Tibial artery (tissue), 4 donors: ENCODE data around the gene OSBPL2.

ENCODE experiments used
- DNase-seq, 2 donors: peaks; one replicate each; pipeline ENCODE4 v3.0.0-alpha.2; 2019
- H3K27ac ChIP-seq, 2 donors: fragments of 200-600 bp; sonication (generic) in 1 of 2; 1 replicate in 1 of 2; 2 replicates in 1 of 2; pipeline ENCODE4 v1.5.1; 2018 to 2019; ENCODE audit warnings: mild to moderate bottlenecking in 1 of 2
- H3K27me3 ChIP-seq, 2 donors: fragments of 200-600 bp; sonication (generic) in 1 of 2; one replicate each; pipeline versions ENCODE4 v1.5.1 to v1.6.0; 2016 to 2019
- H3K36me3 ChIP-seq, 3 donors: fragments of 200-600 bp; sonication (generic) in 2 of 3; one replicate each; pipeline ENCODE4 v1.5.1; 2016 to 2019; ENCODE audit warnings: mild to moderate bottlenecking in 2 of 3
- H3K4me1 ChIP-seq, 4 donors: fragments of 200-600 bp; sonication (generic) in 2 of 4; 1 replicate in 3 of 4; 2 replicates in 1 of 4; pipeline ENCODE4 v1.5.1; 2016 to 2019
- H3K4me3 ChIP-seq, 2 donors: fragments of 200-600 bp; sonication (generic) in 1 of 2; 1 replicate in 1 of 2; 2 replicates in 1 of 2; pipeline ENCODE4 v1.5.1; 2018 to 2019; ENCODE audit warnings: mild to moderate bottlenecking in 2 of 2
- H3K9me3 ChIP-seq, 3 donors: fragments of 200-600 bp; sonication (generic) in 1 of 3; one replicate each; pipeline ENCODE4 v1.5.1; 2016 to 2019
- intact Hi-C: fragments of 100-400 bp; cut with DNase I; formaldehyde crosslinking; loops from one replicate; pipeline ENCODE4 v1.15.0; 2023; ENCODE audit warnings: low total_unique reads
- TF ChIP-seq, protein P1 (sequence below), 2 experiments: fragments of 200-600 bp in 1 of 2; fragments of 450-650 bp in 1 of 2; IDR thresholded peaks; one replicate each; pipeline ENCODE4 v1.5.1; 2017 to 2019; ENCODE audit warnings: antibody characterized with exemption in 2 of 2, mild to moderate bottlenecking in 1 of 2, moderate library complexity in 1 of 2

The OSBPL2 gene

DNA sequence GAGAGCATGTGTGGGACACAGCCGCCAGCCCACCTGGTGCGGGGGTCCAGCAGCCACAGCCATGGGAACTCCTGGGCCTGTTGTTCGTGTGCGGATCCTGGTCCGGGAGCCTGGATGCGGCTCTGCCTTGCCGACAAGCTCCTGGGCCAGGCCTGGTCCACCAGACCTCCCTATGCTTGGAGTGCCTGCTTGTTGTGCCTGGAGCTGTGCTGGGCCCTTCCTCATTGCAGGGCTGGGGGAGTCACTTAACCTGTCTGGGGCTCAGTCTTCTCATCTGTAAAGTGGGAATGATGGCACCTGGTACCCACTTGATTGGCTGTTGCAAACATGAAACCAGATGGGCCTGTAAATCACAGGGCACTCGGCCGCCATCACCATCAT lies 2.6 kb upstream of the OSBPL2 start:
- Histone ChIP-seq H3K27me3 (peaks cover 0 to 57% of the 10 kb centered on the region in 2 donors), H3K4me1 (peaks cover 0 to 23% (median 16%) of the 10 kb centered on the region in 4 donors), H3K9me3 (no peaks in the 10 kb centered on the region), H3K4me3 (no peak overlapping the region), H3K36me3 (no peaks in the 10 kb centered on the region), H3K27ac (no peak overlapping the region)
- intact Hi-C loops: loop anchor here (10.0 kb wide), 1 partner anchor 51 kb away; the partner anchor contains the start of gene MTG2
- TF ChIP-seq, protein P1, sequence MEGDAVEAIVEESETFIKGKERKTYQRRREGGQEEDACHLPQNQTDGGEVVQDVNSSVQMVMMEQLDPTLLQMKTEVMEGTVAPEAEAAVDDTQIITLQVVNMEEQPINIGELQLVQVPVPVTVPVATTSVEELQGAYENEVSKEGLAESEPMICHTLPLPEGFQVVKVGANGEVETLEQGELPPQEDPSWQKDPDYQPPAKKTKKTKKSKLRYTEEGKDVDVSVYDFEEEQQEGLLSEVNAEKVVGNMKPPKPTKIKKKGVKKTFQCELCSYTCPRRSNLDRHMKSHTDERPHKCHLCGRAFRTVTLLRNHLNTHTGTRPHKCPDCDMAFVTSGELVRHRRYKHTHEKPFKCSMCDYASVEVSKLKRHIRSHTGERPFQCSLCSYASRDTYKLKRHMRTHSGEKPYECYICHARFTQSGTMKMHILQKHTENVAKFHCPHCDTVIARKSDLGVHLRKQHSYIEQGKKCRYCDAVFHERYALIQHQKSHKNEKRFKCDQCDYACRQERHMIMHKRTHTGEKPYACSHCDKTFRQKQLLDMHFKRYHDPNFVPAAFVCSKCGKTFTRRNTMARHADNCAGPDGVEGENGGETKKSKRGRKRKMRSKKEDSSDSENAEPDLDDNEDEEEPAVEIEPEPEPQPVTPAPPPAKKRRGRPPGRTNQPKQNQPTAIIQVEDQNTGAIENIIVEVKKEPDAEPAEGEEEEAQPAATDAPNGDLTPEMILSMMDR (IDR thresholded peaks at IDR 0.05): no peak
- DNase-seq: no peak

DNA sequence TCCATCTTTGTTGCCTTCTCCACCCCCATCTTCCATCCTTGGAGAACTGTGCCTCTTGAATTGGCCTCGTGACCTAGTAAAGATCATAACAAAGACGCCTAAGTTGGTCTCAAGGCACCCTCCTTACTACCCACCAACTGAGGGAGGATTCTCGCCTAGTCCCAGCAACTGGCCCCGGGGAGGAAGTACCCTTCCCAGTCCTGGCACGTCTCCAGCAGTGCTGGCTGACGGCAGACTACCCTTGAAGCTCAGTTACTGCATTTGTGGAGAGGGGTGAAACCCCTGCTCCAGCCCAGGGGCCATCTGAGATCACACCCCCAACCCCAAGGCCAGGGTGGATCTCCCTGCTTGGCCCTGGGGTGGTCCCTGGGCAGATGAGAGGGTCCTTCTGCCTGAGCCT lies 2.1 kb upstream of the OSBPL2 start:
- DNase-seq: no peak
- H3K27me3 ChIP-seq: peaks cover 0 to 53% of the 10 kb centered on the region in 2 donors
- no peak overlapping the region for H3K27ac ChIP-seq

DNA sequence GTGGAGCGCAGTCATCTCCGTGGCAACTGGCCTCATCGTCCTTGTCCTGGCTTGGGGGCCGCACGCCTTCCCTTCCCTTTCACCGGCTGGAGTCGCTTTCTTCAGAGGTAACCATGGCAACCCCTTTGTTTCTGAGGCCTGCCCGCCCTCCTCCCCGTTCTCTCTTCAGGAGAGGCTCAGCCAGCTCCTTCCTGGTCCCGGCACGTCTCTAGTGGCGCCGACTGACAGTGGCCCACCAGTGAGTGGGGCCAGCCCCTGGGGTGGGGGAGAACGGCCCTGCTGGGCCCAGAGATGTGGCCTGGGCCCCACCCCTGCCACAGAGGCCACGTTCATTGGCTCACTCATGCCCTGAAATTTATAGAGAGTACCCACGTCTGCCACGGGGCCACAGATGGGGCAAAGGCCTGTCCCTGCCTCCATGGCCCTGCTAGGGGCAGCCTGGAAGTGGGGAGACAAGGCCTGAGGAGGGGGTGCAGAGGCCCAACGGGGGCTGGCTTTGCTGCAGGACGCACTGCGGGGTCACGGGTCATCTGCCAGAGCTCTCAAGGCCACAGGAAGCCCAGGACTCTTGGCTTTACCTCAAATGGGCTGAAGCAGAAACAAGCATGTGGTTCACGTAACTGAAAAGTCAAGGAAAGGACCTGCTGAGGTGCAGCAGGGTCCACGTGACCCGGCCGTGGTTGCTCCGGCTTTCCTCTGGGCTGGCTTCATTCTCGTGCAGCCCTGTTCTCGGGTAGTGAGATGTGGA lies 1.4 kb upstream of the OSBPL2 start:
- Histone ChIP-seq H3K4me1 (peaks cover 0 to 30% (median 16%) of the 10 kb centered on the region in 4 donors), H3K27me3 (peaks cover 0 to 45% of the 10 kb centered on the region in 2 donors), H3K9me3 (no peaks in the 10 kb centered on the region), H3K27ac (no peak overlapping the region), H3K36me3 (peaks cover 0 to 8% (median 0%) of the 10 kb centered on the region in 3 donors), H3K4me3 (no peak overlapping the region)
- TF ChIP-seq, protein P1 (IDR thresholded peaks at IDR 0.05): no peak
- no peak for DNase-seq
- intact Hi-C loops: loop anchor here (10.0 kb wide), 1 partner anchor 52 kb away; the partner anchor contains the start of gene MTG2

More for the DNA sequence above, 2.1 kb upstream of the OSBPL2 start:
- no peaks in the 10 kb centered on the region for H3K9me3 ChIP-seq
- H3K4me1 ChIP-seq: peaks cover 0 to 25% (median 16%) of the 10 kb centered on the region in 4 donors
- intact Hi-C loops: loop anchor here (10.0 kb wide), 1 partner anchor 51 kb away; the partner anchor contains the start of gene MTG2
- TF ChIP-seq, protein P1 (IDR thresholded peaks at IDR 0.05): no peak
- H3K4me3 ChIP-seq: no peak overlapping the region
- peaks cover 0 to 3% (median 0%) of the 10 kb centered on the region in 3 donors for H3K36me3 ChIP-seq

DNA sequence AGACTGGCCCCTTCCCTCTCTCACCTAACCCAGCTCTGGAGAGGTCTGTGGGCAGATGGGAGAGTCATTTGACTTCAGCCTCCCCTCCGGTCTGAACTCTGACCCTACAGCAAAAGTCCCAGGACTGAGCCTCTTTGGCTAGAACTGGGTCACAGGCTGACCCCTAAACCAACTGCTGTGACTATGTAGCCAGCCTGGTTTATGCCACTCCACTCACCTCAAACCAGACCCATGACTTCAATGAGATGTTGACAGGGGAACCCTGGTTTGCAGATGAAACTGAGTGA lies 864 bp upstream of the OSBPL2 start:
- DNase-seq: no peak
- intact Hi-C loops: loop anchor here (10.0 kb wide), 1 partner anchor 53 kb away; the partner anchor contains the start of gene MTG2
- no peaks in the 10 kb centered on the region for H3K9me3 ChIP-seq
- H3K27me3 ChIP-seq: peaks cover 0 to 40% of the 10 kb centered on the region in 2 donors
- TF ChIP-seq, protein P1 (IDR thresholded peaks at IDR 0.05): no peak
- H3K36me3 ChIP-seq: peaks cover 0 to 8% (median 0%) of the 10 kb centered on the region in 3 donors
- H3K27ac ChIP-seq: peak overlapping the region; percentile 34 to 60
- peak overlapping the region; percentile 79 to 93 for H3K4me3 ChIP-seq
- H3K4me1 ChIP-seq: peaks cover 0 to 30% (median 16%) of the 10 kb centered on the region in 4 donors

DNA sequence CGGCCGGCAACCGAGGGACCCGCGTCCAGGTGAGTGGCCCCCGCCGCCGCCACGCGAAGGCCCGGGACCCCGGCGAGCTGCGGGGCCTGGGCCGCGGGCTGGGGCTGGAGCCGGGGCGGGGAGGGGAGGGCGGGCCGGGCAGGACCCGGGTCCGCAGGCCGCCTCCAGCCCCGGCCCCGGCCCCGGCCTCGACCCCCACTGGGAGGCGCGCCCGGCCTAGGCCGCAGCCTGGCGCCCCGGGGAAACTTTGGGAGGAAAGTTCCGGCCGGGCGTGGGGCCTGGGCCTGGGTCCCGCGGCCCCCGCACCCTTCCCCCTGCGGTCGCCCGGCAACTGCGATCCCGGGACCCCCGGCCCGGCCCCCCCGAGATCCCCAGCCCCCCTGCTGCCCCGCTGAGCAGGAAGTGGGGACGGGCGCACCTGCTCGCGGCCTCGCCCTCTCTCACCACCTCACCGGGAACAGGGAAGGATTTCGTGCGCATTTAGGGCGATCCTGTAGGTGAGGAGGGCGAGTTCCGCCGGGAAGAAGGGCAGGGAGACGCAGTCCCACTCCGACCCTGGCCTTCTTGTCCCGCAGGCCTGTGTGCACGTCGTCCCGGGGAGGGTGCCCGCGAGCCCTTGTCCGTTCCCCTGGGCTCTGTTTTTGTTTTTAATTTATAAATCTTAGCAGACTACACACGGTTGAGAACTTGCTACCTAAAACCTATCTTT lies 402 bp downstream of the OSBPL2 start:
- Histone ChIP-seq H3K4me3 (peak overlapping the region; percentile 79 to 93), H3K9me3 (no peaks in the 10 kb centered on the region), H3K27ac (peak overlapping the region; percentile 68 to 84), H3K4me1 (peaks cover 0 to 30% (median 16%) of the 10 kb centered on the region in 4 donors), H3K27me3 (peaks cover 0 to 27% of the 10 kb centered on the region in 2 donors), H3K36me3 (peaks cover 0 to 10% (median 0%) of the 10 kb centered on the region in 3 donors)
- intact Hi-C loops: loop anchor here (10.0 kb wide), 1 partner anchor 54 kb away; the partner anchor contains the start of gene MTG2
- no peak for DNase-seq
- TF ChIP-seq, protein P1 (IDR thresholded peaks at IDR 0.05): no peak
